Smooth muscle cell (in vitro differentiated cells): ENCODE measurements around the gene TEX22. TPM values are rescaled to one million over a fixed set of nuclear protein-coding genes. Genes with fewer than 3 reads are reported as not detected.

Experiments used
- DNase-seq: peaks from one replicate; lab custom pipeline; 2025; ENCODE audit not compliant: unreplicated experiment; lab: John Stamatoyannopoulos, UW
- H2AFZ ChIP-seq: fragments of 200-600 bp; sonication (generic); 2 replicates; pipeline ENCODE4 v1.6.0; 2016; ENCODE audit warnings: antibody characterized with exemption, low read depth, mild to moderate bottlenecking
- H3F3A ChIP-seq: fragments of 200-600 bp; sonication (generic); 2 replicates; pipeline ENCODE4 v1.6.0; 2017; ENCODE audit warnings: antibody characterized with exemption, low read depth
- H3K27ac ChIP-seq: fragments of 200-600 bp; sonication (generic); 2 replicates; pipeline ENCODE4 v1.5.1; 2016; ENCODE audit warnings: low read depth, mild to moderate bottlenecking
- H3K27me3 ChIP-seq: fragments of 200-600 bp; sonication (generic); 2 replicates; pipeline ENCODE4 v1.6.1; 2016; ENCODE audit warnings: low read depth, mild to moderate bottlenecking
- H3K36me3 ChIP-seq: fragments of 200-600 bp; sonication (generic); 2 replicates; pipeline ENCODE4 v1.5.1; 2016; ENCODE audit warnings: low read depth
- H3K4me1 ChIP-seq: fragments of 200-600 bp; sonication (generic); 2 replicates; pipeline ENCODE4 v1.5.1; 2016; ENCODE audit warnings: low read depth
- H3K4me2 ChIP-seq: fragments of 200-600 bp; sonication (generic); 2 replicates; pipeline ENCODE4 v1.6.0; 2016; ENCODE audit warnings: mild to moderate bottlenecking
- H3K4me3 ChIP-seq: fragments of 200-600 bp; sonication (generic); 2 replicates; pipeline ENCODE4 v1.5.1; 2016; ENCODE audit warnings: mild to moderate bottlenecking
- H3K79me2 ChIP-seq: fragments of 200-600 bp; sonication (generic); 2 replicates; pipeline ENCODE4 v1.6.0; 2016; ENCODE audit warnings: low read depth, mild to moderate bottlenecking
- H3K9ac ChIP-seq: fragments of 200-600 bp; sonication (generic); 2 replicates; pipeline ENCODE4 v1.6.0; 2016; ENCODE audit warnings: low read depth
- H3K9me3 ChIP-seq: fragments of 200-600 bp; sonication (generic); replicated peaks from 2 replicates; pipeline ENCODE4 v1.5.1; 2016; ENCODE audit warnings: low read depth
- H4K20me1 ChIP-seq: fragments of 200-600 bp; sonication (generic); 2 replicates; pipeline ENCODE4 v1.6.0; 2016; ENCODE audit warnings: low read depth
- WGBS: methylation state at CpG from one replicate; pipeline ENCODE4 v1.1.7; 2016; ENCODE audit warnings: low lambda C conversion rate; 5-methylcytosine and 5-hydroxymethylcytosine counted together
- polyA plus RNA-seq: library from polyadenylated mRNA; unstranded; fragments of >200 nt; fragmentation: Nextera tagmentation; extraction: Ambion mirVana; gene quantifications from 2 replicates; pipeline ENCODE4 v1.2.1, GENCODE V29; 2016
- total RNA-seq: library from RNA; depleted of rRNA; stranded (reverse); fragments of >200 nt; gene quantifications from 2 replicates; pipeline ENCODE4 v1.2.3, GENCODE V29; 2014
- TF ChIP-seq, protein P1 (sequence below): fragments of 200-600 bp; sonication (generic); IDR thresholded peaks from 2 replicates; pipeline ENCODE4 v1.5.1; 2017; ENCODE audit warnings: borderline replicate concordance, mild to moderate bottlenecking, antibody characterized with exemption; ENCODE audit not compliant: insufficient read depth, poor library complexity, severe bottlenecking

The TEX22 gene
- total and polyA plus RNA-seq, 2 experiments from 2014 or later = 0.09 to 0.93 TPM

DNA sequence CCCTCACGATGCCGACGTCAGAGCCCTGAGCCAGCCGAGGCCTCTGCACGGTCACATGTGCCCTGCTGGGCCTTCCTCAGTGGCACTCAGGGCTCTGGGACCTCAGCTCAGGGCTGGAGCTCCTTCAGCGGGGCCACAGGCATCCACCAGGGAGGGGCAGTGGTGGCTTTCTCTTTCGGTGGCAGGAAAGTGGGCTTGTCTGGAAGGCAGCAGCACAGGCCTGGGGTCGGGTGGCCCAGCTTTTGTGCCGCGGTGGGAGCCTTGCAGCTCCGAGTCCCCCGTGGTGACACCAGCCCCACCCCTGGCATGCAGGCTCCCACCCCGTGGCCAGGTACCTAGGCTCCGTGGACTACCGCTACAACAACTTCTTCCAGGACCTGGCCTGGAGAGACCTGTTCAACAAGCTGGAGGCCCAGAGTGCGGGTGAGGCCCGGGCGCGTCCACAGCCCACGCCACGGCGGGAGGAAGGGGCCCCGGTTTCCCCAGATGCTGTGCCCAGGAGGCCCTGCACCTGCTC is 14.2 kb upstream of the TEX22 start:
- no peaks in the 10 kb centered on the region for H4K20me1 ChIP-seq
- H3K27me3 ChIP-seq = no peaks in the 10 kb centered on the region
- no peaks in the 10 kb centered on the region for H3F3A ChIP-seq
- no peaks in the 10 kb centered on the region for H3K4me1 ChIP-seq
- H2AFZ ChIP-seq = no peak overlapping the region
- H3K4me2 ChIP-seq = no peak overlapping the region
- H3K4me3 ChIP-seq = no peak overlapping the region
- H3K27ac ChIP-seq = no peak overlapping the region
- 96% methylated on average over 23 of the region's 23 CpGs for WGBS
- H3K9me3 ChIP-seq = no peaks in the 10 kb centered on the region
- TF ChIP-seq, protein P1, sequence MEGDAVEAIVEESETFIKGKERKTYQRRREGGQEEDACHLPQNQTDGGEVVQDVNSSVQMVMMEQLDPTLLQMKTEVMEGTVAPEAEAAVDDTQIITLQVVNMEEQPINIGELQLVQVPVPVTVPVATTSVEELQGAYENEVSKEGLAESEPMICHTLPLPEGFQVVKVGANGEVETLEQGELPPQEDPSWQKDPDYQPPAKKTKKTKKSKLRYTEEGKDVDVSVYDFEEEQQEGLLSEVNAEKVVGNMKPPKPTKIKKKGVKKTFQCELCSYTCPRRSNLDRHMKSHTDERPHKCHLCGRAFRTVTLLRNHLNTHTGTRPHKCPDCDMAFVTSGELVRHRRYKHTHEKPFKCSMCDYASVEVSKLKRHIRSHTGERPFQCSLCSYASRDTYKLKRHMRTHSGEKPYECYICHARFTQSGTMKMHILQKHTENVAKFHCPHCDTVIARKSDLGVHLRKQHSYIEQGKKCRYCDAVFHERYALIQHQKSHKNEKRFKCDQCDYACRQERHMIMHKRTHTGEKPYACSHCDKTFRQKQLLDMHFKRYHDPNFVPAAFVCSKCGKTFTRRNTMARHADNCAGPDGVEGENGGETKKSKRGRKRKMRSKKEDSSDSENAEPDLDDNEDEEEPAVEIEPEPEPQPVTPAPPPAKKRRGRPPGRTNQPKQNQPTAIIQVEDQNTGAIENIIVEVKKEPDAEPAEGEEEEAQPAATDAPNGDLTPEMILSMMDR = no peak
- no peaks in the 10 kb centered on the region for H3K36me3 ChIP-seq
- no peak for DNase-seq
- no peaks in the 10 kb centered on the region for H3K79me2 ChIP-seq
- H3K9ac ChIP-seq = no peak overlapping the region

DNA sequence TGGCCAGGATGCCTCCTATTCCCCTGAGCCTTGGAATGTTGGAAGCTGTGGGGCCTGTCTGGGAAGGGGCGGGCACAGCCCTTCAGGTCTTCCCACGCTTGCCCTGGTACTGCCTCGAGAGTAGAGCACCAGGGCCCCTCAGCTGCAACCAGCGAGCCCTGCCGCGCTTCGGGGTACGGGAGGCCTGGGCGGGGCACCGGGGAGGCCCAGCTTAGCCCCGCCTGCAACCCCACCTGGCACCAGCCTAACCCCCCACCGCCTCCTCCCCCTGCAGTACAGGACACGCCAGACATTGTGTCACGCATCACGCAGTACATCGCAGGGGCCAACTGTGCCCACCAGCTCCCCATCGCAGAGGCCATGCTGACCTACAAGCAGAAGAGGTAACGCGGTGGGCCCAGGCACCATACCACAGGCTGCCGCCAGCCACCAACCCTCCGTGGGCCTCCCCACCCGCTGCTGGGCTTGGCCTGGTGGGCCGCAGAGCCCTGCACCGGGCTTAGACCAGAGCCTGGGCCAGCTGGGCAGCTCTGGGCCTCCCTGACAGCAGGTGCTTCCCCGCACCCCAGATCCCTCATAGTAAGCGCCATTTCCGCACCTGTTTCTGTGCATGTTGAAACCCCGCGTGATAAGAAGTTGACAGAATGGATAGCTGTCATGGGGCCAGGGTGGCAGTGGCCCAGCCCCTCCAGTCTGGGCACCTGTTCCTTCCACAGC is 13.6 kb upstream of the TEX22 start:
- no peaks in the 10 kb centered on the region for H3K27me3 ChIP-seq
- no peak for DNase-seq

DNA sequence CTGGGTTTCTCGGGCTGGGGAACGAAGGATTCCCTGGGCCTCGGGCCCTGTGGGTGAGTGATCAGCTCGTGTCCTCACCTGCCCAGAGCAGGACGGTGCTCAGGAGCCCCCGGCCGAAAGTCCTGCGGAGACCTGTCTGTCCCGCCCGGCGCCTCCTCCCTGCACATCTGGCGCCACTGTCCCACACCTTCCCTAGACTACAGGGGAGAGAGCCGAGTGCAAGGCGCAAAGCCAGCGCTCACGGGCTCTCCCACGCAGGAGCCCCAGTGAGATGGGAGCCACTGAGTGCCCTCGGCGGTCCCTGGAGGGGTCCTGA is 13.1 kb upstream of the TEX22 start:
- Histone ChIP-seq H2AFZ (no peak overlapping the region), H3K9ac (no peak overlapping the region), H3K27me3 (no peaks in the 10 kb centered on the region), H3K4me1 (no peaks in the 10 kb centered on the region), H3F3A (no peaks in the 10 kb centered on the region), H4K20me1 (no peaks in the 10 kb centered on the region), H3K9me3 (no peaks in the 10 kb centered on the region), H3K79me2 (no peaks in the 10 kb centered on the region), H3K4me2 (no peak overlapping the region), H3K4me3 (no peak overlapping the region), H3K27ac (no peak overlapping the region), H3K36me3 (no peaks in the 10 kb centered on the region)
- TF ChIP-seq, protein P1 = no peak
- no peak for DNase-seq
- WGBS = 94% methylated on average over 19 of the region's 19 CpGs

More for the DNA sequence above, 13.6 kb upstream of the TEX22 start:
- Histone ChIP-seq H2AFZ (no peak overlapping the region), H3K9ac (no peak overlapping the region), H4K20me1 (no peaks in the 10 kb centered on the region), H3K9me3 (no peaks in the 10 kb centered on the region), H3K36me3 (no peaks in the 10 kb centered on the region), H3K4me1 (no peaks in the 10 kb centered on the region), H3K79me2 (no peaks in the 10 kb centered on the region), H3K4me2 (no peak overlapping the region), H3K4me3 (no peak overlapping the region), H3K27ac (no peak overlapping the region), H3F3A (no peaks in the 10 kb centered on the region)
- TF ChIP-seq, protein P1 = no peak
- WGBS = 92% methylated on average over 26 of the region's 29 CpGs

DNA sequence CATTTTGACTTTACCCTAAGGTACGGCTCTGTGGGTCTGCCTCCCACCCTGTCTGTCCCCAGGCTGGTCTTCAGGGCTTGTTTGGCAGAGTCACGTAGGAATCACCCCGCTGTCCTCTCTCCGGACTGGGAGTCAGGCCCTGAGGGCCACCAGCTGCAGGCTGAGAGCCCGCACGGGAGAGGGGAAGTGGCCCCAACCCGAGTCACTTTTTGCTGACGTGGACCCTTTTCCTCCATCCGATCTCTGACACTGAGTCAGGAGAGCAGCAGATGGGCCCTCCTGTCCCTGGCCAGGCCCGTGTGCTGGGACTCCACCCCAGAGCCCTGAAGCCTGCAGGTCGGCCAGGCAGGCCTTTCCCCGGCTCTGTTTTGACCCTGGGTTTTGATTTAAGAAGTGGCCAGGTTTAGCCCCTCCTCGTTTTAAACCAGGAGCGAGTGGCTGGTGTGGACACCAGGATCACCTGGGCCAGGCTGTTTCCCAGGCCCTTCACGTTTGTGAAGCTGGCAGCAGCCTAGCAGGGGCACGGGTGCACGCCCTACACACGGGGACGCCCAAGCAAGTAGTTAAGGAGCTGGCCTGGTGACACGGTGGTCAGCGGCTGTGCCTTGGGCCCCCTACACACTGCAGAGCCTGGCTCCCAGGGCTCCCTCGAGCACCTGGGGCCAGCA is 12.5 kb upstream of the TEX22 start:
- no peaks in the 10 kb centered on the region for H3K79me2 ChIP-seq
- TF ChIP-seq, protein P1 = no peak

More for the DNA sequence above, 12.5 kb upstream of the TEX22 start:
- WGBS = 95% methylated on average over 22 of the region's 22 CpGs
- Histone ChIP-seq H3F3A (no peaks in the 10 kb centered on the region), H2AFZ (no peak overlapping the region), H3K9ac (no peak overlapping the region), H3K27ac (no peak overlapping the region), H3K4me1 (no peaks in the 10 kb centered on the region), H3K4me2 (no peak overlapping the region), H3K4me3 (no peak overlapping the region), H3K36me3 (no peaks in the 10 kb centered on the region), H3K27me3 (no peaks in the 10 kb centered on the region), H3K9me3 (no peaks in the 10 kb centered on the region), H4K20me1 (no peaks in the 10 kb centered on the region)
- DNase-seq = no peak
